ENCODE data around the gene PADI1. TPM values are rescaled to one million over a fixed set of nuclear protein-coding genes. Genes with fewer than 3 reads are reported as not detected.

The PADI1 gene
- total RNA-seq, 1 experiment from 2014 or later: 0.37 TPM

DNA sequence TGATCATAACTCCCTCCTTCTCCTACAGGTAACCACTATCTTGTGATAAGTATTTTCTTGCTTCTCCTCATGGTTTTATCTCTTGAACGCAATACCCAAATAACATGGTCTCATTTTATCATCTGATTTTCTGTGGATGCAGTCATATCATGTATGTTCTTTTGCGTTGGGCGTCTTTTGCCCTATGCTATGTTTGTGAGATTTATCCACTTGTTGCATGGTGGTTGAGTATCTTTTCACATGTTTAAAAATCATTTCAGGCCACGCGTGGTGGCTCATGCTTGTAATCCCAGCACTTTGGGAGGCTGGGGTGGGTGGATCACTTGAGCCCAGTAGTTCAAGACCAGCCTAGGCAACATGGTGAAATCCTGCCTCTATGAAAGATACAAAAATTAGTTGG, 59.5 kb downstream of the PADI1 start:
- CTCF ChIA-PET: interaction anchor here (1.8 kb wide), 1 partner anchor 9 kb away, joined by 6 read pairs; no protein-coding TSS in a partner anchor
- H3K9me3 ChIP-seq (ENCODE audit: control insufficient read depth in 1 of 2, insufficient read depth in 1 of 2, low read depth in 1 of 2, low read length in 2 of 2): no peaks in the 10 kb centered on the region
- DNase-seq (ENCODE audit: low read depth, low spot score) (no peak), ATAC-seq (no peak)
- H3K9ac ChIP-seq (ENCODE audit: low read length): no peak overlapping the region
- H3K9me2 ChIP-seq (ENCODE audit: insufficient read depth): no peaks in the 10 kb centered on the region
- 0 out of 2 replicates have a peak, but pooled peaks cover 3% of the 10 kb centered on the region for H3K27me3 ChIP-seq (ENCODE audit: insufficient read depth, low read length)
- H2AFZ ChIP-seq (ENCODE audit: low read depth, low read length, poor library complexity, severe bottlenecking): no peak overlapping the region
- POLR2A ChIA-PET: no interaction called here
- H3K4me2 ChIP-seq (ENCODE audit: low read length): no peak overlapping the region
- no peak for TF ChIP-seq POLR2AphosphoS5 (IDR thresholded peaks at IDR 0.05; ENCODE audit: low read depth, low read length)
- TF ChIP-seq JUND (IDR thresholded peaks at IDR 0.05): no peak
- TF ChIP-seq FOSL1 (IDR thresholded peaks at IDR 0.05; ENCODE audit: low read depth): no peak
- no peak for TF ChIP-seq POLR2A (IDR thresholded peaks at IDR 0.05; ENCODE audit: borderline replicate concordance, extremely low read depth, insufficient read depth, insufficient read length)
- no peak for TF ChIP-seq SRF (IDR thresholded peaks at IDR 0.05; ENCODE audit: low read depth)
- TF ChIP-seq EGR1 (IDR thresholded peaks at IDR 0.05; ENCODE audit: low read depth): no peak
- no peak for TF ChIP-seq ZFX (IDR thresholded peaks at IDR 0.05)
- TF ChIP-seq, protein P1, sequence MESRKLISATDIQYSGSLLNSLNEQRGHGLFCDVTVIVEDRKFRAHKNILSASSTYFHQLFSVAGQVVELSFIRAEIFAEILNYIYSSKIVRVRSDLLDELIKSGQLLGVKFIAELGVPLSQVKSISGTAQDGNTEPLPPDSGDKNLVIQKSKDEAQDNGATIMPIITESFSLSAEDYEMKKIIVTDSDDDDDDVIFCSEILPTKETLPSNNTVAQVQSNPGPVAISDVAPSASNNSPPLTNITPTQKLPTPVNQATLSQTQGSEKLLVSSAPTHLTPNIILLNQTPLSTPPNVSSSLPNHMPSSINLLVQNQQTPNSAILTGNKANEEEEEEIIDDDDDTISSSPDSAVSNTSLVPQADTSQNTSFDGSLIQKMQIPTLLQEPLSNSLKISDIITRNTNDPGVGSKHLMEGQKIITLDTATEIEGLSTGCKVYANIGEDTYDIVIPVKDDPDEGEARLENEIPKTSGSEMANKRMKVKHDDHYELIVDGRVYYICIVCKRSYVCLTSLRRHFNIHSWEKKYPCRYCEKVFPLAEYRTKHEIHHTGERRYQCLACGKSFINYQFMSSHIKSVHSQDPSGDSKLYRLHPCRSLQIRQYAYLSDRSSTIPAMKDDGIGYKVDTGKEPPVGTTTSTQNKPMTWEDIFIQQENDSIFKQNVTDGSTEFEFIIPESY (IDR thresholded peaks at IDR 0.05; ENCODE audit: extremely low read depth, insufficient replicate concordance, low read length): no peak
- no peak for TF ChIP-seq EZH2 (IDR thresholded peaks at IDR 0.05)
- TF ChIP-seq EZH2phosphoT487 (IDR thresholded peaks at IDR 0.05; ENCODE audit: borderline replicate concordance): no peak
- no peak for TF ChIP-seq TCF7L2 (IDR thresholded peaks at IDR 0.05; ENCODE audit: borderline replicate concordance, extremely low read depth, insufficient read depth, insufficient read length)
- TF ChIP-seq CTCF (IDR thresholded peaks at IDR 0.05 in 2 of 3, conservative IDR thresholded peaks at IDR 0.05 in 1 of 3; ENCODE audit: borderline replicate concordance in 1 of 3, insufficient read depth in 1 of 3, low read depth in 2 of 3, low read length in 2 of 3): no peak
- TF ChIP-seq RAD21 (IDR thresholded peaks at IDR 0.05; ENCODE audit: low read depth): no peak
- no peak for TF ChIP-seq SP1 (IDR thresholded peaks at IDR 0.05; ENCODE audit: low read depth)
- TF ChIP-seq ATF3 (IDR thresholded peaks at IDR 0.05): no peak
- no peak for TF ChIP-seq ELF1 (IDR thresholded peaks at IDR 0.05; ENCODE audit: borderline replicate concordance, low read depth)
- no peak for TF ChIP-seq ZNF274 (IDR thresholded peaks at IDR 0.05; ENCODE audit: low read depth, low read length)
- no peak for TF ChIP-seq CEBPB (IDR thresholded peaks at IDR 0.05; ENCODE audit: low read depth)
- no peak overlapping the region for H3K4me3 ChIP-seq (replicated peaks in 1 of 2; ENCODE audit: low read depth in 1 of 2, low read length in 2 of 2)
- RAD21 ChIA-PET (ENCODE audit: low non-redundant PET in 1 of 2, low total read pairs in 2 of 2, uncharacterized antibody in 2 of 2, unreplicated experiment in 2 of 2): no interaction called here
- no peaks in the 10 kb centered on the region for H3K79me2 ChIP-seq (ENCODE audit: insufficient read depth, low read length)
- H3K27ac ChIP-seq (ENCODE audit: low read depth, low read length): no peak overlapping the region
- intact Hi-C loops (cut with micrococcal nuclease): no loop called here
- peaks cover 6 to 8% of the 10 kb centered on the region in 2 experiments for H3K4me1 ChIP-seq (ENCODE audit: control insufficient read depth in 1 of 2, insufficient read depth in 2 of 2, low read length in 2 of 2)
- no TSS peak for BruUV-seq (replicated peaks)
- H3K36me3 ChIP-seq (ENCODE audit: control insufficient read depth in 1 of 2, insufficient read depth in 2 of 2, low read length in 2 of 2): no peaks in the 10 kb centered on the region
- no peaks in the 10 kb centered on the region for H4K20me1 ChIP-seq (ENCODE audit: insufficient read depth)
